GM21825 (cell line): ENCODE data around the gene KCNQ2.

Experiments
- ATAC-seq: cut with Tn5 transposase; IDR thresholded peaks from one replicate; pipeline ENCODE4 v1.9.1; 2021; ENCODE audit warnings: mild to moderate bottlenecking, moderate library complexity; ENCODE audit not compliant: unreplicated experiment

Gene KCNQ2

DNA sequence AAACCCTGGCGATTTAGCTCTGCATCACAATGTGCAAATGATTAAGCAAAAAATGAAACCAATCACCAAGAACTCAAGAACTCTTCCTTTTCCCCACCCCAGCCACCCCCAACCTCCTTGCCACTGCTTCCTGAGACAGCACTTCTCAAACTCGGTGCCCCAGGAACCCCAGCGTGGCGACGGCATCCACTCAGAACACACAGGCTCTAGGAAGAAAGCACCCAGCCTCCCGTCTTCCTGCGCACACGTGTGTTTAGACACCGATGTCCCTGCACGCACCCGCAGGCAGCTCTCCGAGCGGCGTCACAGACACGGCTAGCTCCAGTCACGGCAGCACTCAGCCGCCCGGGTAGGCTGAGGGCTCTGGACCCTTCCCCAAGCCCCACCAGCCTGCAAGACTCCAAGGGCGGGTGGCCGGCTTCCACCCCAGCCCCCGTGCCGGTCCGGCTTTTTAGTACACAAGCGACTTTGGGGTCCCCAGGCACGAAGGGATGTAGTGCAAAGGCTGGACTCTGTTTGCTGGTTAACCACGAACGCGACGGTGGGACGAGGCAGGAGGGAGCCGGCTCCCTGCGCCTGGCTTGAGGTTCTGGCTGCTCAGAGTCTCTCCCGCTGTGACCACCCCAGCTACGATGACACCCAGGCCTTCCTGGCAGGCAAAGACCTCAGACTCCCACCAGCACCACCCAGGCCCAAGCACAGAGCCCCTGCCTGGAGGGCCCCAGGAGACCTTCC, 51.9 kb downstream of the KCNQ2 start:
- ATAC-seq, result no peak

GRCh38 chr20:63419299-63419698, 53.2 kb downstream of the KCNQ2 start:
- ATAC-seq, result no peak

DNA sequence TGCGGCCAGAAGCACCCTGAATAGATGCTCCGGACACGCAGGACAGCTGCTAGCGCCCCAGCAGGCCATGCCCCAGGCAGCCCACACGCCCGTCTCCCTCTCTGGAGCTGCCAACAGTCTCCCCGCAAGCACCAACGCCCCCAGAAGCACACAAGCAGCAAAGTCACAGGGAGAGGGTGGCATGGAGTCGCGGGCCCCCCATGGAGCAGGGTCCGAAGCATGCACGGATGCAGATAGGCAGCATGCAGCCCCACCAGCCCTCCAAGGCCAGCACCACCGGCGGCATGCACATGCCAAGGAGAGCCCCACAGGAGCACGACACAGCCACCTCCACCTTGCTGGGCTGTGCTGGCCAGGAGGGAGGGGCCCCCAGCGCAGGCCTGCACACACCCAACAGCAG, 53.8 kb downstream of the KCNQ2 start:
- ATAC-seq, result no peak

- ATAC-seq, result no peak
Measured at GRCh38 chr20:63417738-63418120, 54.7 kb downstream of the KCNQ2 start.

DNA sequence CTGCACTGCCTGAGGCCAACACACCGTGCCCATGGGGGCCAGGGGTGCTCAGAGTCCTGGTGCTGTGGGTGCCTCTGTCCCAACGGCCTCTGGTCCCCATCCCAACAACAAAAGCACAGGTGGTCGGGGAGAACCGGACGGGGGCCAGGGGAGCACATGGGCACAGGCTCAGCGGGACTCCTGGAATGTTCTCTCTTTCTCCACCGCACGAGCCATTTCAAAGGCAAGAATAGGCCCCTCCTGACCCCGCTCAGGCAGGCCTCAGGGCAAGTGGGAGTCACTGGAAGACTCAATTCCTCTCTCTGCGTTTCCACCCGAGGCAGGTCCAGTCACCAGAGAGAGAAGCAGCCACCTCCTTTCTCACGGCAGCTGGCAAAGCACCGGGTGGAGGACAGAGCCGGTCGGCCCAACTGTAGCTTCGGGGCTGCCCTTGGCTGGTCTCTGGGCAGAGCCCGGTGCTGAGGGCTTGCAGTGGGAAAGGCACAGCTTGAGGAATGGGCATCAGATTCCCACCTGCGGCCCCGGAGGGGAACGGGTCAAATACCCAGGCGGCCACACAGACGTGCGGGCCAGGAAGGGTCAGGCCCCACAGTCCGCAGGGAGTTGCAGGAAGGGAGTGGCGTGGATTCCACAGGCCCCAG, 55.2 kb downstream of the KCNQ2 start:
- ATAC-seq, result no peak

- no peak for ATAC-seq
Measured at GRCh38 chr20:63416631-63417030, 55.8 kb downstream of the KCNQ2 start.

- ATAC-seq, result no peak
Measured at GRCh38 chr20:63415647-63416391, 56.6 kb downstream of the KCNQ2 start.

GRCh38 chr20:63414720-63415430, 57.6 kb downstream of the KCNQ2 start:
- no peak for ATAC-seq

GRCh38 chr20:63413963-63414684, 58.3 kb downstream of the KCNQ2 start:
- no peak for ATAC-seq

DNA sequence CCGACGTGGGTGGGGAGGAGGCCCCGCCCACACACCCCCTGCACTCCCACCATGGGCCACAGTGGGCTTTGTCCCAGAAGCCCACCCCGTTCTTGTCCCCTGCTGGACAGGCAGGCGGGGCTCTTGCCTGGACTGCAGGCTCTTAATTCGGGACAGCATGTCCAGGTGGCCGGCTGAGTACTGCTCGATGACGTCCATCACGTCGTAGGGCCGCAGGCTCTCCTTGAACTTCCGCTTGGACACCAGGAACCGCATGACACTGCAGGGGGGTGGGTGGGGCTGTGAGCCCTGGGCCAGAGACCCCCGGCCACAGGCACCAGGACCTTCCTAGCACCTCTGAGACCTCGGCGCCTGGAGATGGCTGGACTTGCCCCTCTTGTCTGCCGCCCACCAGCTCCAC, 59.1 kb downstream of the KCNQ2 start:
- no peak for ATAC-seq

GRCh38 chr20:63412889-63413288, 59.6 kb downstream of the KCNQ2 start:
- ATAC-seq, result no peak

GRCh38 chr20:63411898-63412631, 60.4 kb downstream of the KCNQ2 start:
- ATAC-seq, result no peak

DNA sequence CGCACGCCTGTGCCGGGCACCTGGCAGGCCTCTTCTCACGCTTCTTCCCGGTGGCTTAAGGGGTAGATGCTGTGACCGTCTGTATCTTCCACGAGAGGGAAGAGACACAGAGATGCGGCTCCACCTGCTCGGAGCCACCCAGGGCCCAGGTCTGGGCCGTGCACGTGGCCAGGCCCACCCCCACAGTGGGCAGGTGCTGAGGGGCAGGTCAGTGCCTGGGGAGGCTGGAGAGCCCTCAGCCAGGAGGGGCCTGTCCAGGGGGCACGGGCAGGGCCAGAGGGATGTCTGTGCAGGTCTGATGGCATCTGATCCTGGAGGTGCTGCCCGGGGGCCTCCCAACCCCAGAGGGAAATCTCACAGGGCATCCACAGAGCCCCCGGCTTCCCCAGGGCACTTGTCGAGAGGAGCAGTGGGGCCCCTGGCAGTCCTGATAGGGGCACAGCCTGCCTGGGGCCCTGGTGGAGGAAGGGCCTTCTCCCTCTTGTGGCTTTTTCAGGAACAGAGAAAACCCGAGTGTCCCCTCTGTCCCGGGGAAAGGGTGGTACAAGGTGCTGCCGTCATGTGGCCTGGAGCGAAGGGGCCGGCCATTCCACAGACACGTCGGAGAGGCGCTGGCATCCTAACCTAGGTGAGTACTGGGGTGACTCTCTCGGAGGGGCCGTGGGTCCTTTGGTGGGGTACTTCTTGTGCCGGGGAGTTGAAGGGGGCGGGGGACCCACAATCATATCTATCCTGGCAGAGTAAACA, 61.1 kb downstream of the KCNQ2 start:
- no peak for ATAC-seq

- ATAC-seq, result no peak
Measured at GRCh38 chr20:63409834-63410435, 62.5 kb downstream of the KCNQ2 start.

DNA sequence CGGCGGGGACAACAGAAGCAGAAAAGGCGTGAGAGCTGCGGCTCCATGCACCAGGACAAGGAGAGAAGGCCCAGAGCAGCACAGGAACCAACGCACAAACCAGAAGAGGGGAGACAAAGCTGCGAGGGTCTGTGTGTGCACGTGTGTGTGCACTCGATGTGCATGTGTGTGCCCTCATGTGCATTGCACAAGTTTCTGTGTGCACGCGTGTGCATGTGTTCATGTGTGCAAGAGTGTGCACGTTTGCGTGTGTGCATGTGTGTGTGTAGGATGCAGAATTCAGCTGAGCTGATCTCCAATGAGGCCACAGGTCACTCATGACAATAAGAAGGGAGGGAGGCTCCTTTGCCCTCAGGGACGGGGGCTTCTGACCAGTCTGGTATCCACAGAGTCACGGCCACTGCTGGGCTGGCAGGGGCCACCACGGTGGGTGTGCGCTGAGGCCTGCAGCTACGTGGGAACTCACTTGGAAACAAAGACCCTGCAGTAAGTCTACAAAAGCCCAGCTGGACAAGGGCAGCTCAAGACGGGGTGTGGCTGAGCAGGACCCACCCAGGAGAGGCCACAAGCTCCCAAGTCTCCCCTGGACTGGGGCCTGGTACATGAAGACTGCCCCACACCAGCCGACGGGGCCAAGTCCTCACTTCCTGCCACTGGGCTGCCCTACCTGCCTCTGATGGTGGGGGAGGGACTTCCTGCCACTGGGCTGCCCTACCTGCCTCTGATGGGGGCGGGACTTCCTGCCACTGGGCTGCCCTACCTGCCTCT, 63.2 kb downstream of the KCNQ2 start:
- no peak for ATAC-seq

DNA sequence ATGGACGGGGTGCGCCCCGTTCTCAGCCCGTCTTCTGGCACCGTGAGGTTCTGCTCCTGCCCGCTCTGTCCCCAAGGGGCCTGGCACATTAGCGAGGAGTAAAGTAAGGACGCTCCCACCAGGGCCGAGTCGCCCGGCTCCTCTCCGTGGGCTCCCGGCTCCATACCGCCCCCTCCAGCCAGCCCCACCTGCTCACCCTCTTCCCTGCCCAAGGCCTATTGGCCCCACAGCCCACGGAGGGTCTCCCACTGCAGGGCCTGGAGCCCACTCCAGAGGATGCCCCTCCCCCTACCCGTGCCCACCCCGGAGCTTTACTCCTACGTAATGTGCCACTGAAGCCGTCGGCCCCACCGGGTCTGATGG, 63.8 kb downstream of the KCNQ2 start:
- no peak for ATAC-seq

DNA sequence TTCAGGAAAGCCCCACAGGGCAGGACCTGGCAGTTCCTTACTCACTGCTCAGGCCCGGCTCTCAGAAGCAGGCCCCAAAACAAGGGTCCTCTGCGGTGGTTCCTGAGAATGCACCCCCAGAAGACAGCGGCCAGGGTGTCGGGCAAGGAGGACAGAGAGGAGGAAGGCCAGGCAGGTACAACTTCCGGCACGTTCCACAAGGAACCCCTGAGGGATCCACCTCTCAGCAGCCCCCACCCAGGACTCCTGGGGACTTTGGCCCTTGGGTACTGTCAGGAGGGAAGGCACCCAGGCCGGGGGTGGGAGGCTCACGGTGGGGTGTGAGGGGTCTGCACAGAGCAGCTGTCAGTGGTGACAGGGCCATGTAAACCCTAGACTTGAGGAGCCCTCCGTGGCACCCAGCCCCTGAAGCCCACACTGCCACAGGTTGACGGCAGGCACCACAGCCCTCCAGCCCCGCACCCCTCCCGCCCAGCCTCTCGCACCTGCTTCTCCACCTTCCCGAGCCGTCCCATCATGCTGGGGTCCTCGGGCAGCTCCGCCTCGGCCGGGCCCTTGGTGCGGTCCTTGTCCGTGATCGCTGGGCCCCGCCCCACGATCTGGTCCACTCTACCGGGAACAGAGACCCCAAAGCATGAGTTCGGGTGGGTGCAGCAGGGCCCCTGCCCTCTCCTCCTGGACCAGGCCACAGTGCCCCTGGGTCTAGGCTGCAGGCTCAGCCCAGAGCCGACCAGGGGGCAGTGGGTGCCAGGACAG, 64.3 kb downstream of the KCNQ2 start:
- ATAC-seq, result no peak
